Hepatocyte (in vitro differentiated cells): ENCODE results near the gene UBASH3A.

Experiments
- CTCF ChIP-seq: fragments of 200-600 bp; sonication (generic); IDR thresholded peaks from 2 replicates; pipeline ENCODE4 v1.5.1; 2016; ENCODE audit warnings: antibody characterized with exemption, mild to moderate bottlenecking; ENCODE audit not compliant: poor library complexity
- EZH2 ChIP-seq: fragments of 200-600 bp; sonication (generic); IDR thresholded peaks from 2 replicates; pipeline ENCODE4 v1.6.1; 2016; ENCODE audit warnings: antibody characterized with exemption, mild to moderate bottlenecking, borderline replicate concordance
- EZH2phosphoT487 ChIP-seq: fragments of 200-600 bp; sonication (generic); IDR thresholded peaks from one replicate; pipeline ENCODE4 v1.6.1; 2018; ENCODE audit warnings: antibody characterized with exemption, mild to moderate bottlenecking, low read depth, moderate library complexity; ENCODE audit not compliant: unreplicated experiment, severe bottlenecking

GRCh38 chr21:42479582-42479981 lies 75.9 kb downstream of the UBASH3A start:
- TF ChIP-seq CTCF (no peak), EZH2 (no peak), EZH2phosphoT487 (no peak)
